ENCODE data around the gene CNST.

Gene CNST

DNA sequence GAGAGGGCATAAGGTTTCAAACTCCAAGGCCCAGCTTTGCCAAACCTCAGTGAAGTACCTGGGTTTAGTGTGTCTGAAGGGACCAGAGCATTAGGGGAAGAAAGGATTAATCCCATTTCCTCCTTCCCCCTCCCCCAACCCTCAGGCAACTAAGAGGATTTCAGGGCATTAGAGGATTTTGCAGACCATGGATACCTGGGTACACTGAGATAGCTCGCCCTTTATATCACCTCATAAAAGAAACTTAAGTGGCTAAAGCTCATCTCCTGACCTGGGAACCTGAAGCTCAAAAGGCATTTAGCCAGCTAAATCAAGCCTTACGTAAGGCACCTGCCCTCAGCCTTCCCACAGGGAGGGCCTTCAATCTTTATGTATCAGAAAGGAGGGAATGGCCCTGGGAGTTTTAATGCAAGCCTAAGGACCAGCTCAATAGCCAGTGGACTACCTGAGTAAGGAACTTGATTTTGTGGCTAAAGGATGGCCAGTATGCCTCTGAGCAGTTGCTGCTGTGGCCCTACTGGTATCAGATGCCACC is 32.8 kb upstream of the CNST start:
- no peak overlapping the region for H3K4ac ChIP-seq (ENCODE audit: low read depth, low read length)
- H3K36me3 ChIP-seq (ENCODE audit: control insufficient read depth, insufficient read depth, low read length), result no peaks in the 10 kb centered on the region
- H3K9ac ChIP-seq (ENCODE audit: low read length), result no peak overlapping the region
- WGBS (ENCODE audit: extremely low coverage, insufficient coverage, low lambda C conversion rate), result no CpG with 5 or more reads among the region's 2 CpGs
- H4K5ac ChIP-seq (ENCODE audit: low read length), result no peak overlapping the region
- H3K4me2 ChIP-seq (ENCODE audit: low read length), result no peak overlapping the region
- no peak overlapping the region for H3K27ac ChIP-seq (ENCODE audit: low read depth, low read length)
- H4K8ac ChIP-seq (ENCODE audit: low read depth, low read length), result no peak overlapping the region
- no peak overlapping the region for H2BK120ac ChIP-seq (ENCODE audit: low read depth, low read length)
- no peak overlapping the region for H3K56ac ChIP-seq (ENCODE audit: low read length)
- no peaks in the 10 kb centered on the region for H3K4me1 ChIP-seq (ENCODE audit: control insufficient read depth, low read depth, low read length)
- no peaks in the 10 kb centered on the region for H3K79me2 ChIP-seq (ENCODE audit: control insufficient read depth, insufficient read depth, low read length)
- H3K23ac ChIP-seq (ENCODE audit: low read length), result no peak overlapping the region
- no peak overlapping the region for H3K4me3 ChIP-seq (ENCODE audit: low read length)
- no peak overlapping the region for H3K18ac ChIP-seq (ENCODE audit: low read length)
- H2AK5ac ChIP-seq (ENCODE audit: low read length), result no peak overlapping the region
- H3K79me1 ChIP-seq (ENCODE audit: low read length), result no peaks in the 10 kb centered on the region
- no peaks in the 10 kb centered on the region for H3K27me3 ChIP-seq (ENCODE audit: insufficient read depth, low read length, poor library complexity)
- no peak for DNase-seq
- no peak overlapping the region for H2BK15ac ChIP-seq (replicated peaks; ENCODE audit: low read depth)
- H2BK5ac ChIP-seq (ENCODE audit: low read length), result no peak overlapping the region

GRCh38 chr1:246534114-246534513 is 32.1 kb upstream of the CNST start:
- Histone ChIP-seq H3K4ac (ENCODE audit: low read depth, low read length) (no peak overlapping the region), H2BK120ac (ENCODE audit: low read depth, low read length) (no peak overlapping the region), H3K4me3 (ENCODE audit: low read length) (no peak overlapping the region), H3K79me2 (ENCODE audit: control insufficient read depth, insufficient read depth, low read length) (no peaks in the 10 kb centered on the region), H3K27me3 (ENCODE audit: insufficient read depth, low read length, poor library complexity) (no peaks in the 10 kb centered on the region), H3K27ac (ENCODE audit: low read depth, low read length) (no peak overlapping the region), H4K8ac (ENCODE audit: low read depth, low read length) (no peak overlapping the region), H3K4me1 (ENCODE audit: control insufficient read depth, low read depth, low read length) (no peaks in the 10 kb centered on the region), H3K79me1 (ENCODE audit: low read length) (no peaks in the 10 kb centered on the region), H3K9ac (ENCODE audit: low read length) (no peak overlapping the region), H3K18ac (ENCODE audit: low read length) (no peak overlapping the region), H3K36me3 (ENCODE audit: control insufficient read depth, insufficient read depth, low read length) (no peaks in the 10 kb centered on the region), H2BK5ac (ENCODE audit: low read length) (no peak overlapping the region), H3K23ac (ENCODE audit: low read length) (no peak overlapping the region), H2AK5ac (ENCODE audit: low read length) (no peak overlapping the region), H3K56ac (ENCODE audit: low read length) (no peak overlapping the region), H4K5ac (ENCODE audit: low read length) (no peak overlapping the region), H3K4me2 (ENCODE audit: low read length) (no peak overlapping the region), H2BK15ac (replicated peaks; ENCODE audit: low read depth) (no peak overlapping the region)
- no peak for DNase-seq
- no CpG with 5 or more reads among the region's 1 CpG for WGBS (ENCODE audit: extremely low coverage, insufficient coverage, low lambda C conversion rate)

GRCh38 chr1:246537441-246537840 is 28.8 kb upstream of the CNST start:
- no peak for DNase-seq
- Histone ChIP-seq H3K36me3 (ENCODE audit: control insufficient read depth, insufficient read depth, low read length) (peaks cover 2% of the 10 kb centered on the region), H3K56ac (ENCODE audit: low read length) (no peak overlapping the region), H2BK120ac (ENCODE audit: low read depth, low read length) (no peak overlapping the region), H2BK15ac (replicated peaks; ENCODE audit: low read depth) (no peak overlapping the region), H2AK5ac (ENCODE audit: low read length) (no peak overlapping the region), H3K79me2 (ENCODE audit: control insufficient read depth, insufficient read depth, low read length) (no peaks in the 10 kb centered on the region), H3K4ac (ENCODE audit: low read depth, low read length) (no peak overlapping the region), H2BK5ac (ENCODE audit: low read length) (no peak overlapping the region), H3K18ac (ENCODE audit: low read length) (no peak overlapping the region), H3K4me1 (ENCODE audit: control insufficient read depth, low read depth, low read length) (no peaks in the 10 kb centered on the region), H3K4me3 (ENCODE audit: low read length) (no peak overlapping the region), H4K8ac (ENCODE audit: low read depth, low read length) (no peak overlapping the region), H3K27me3 (ENCODE audit: insufficient read depth, low read length, poor library complexity) (no peaks in the 10 kb centered on the region), H3K23ac (ENCODE audit: low read length) (no peak overlapping the region), H3K4me2 (ENCODE audit: low read length) (no peak overlapping the region), H4K5ac (ENCODE audit: low read length) (no peak overlapping the region), H3K27ac (ENCODE audit: low read depth, low read length) (no peak overlapping the region), H3K79me1 (ENCODE audit: low read length) (no peaks in the 10 kb centered on the region), H3K9ac (ENCODE audit: low read length) (no peak overlapping the region)
- no CpG with 5 or more reads among the region's 7 CpGs for WGBS (ENCODE audit: extremely low coverage, insufficient coverage, low lambda C conversion rate)

DNA sequence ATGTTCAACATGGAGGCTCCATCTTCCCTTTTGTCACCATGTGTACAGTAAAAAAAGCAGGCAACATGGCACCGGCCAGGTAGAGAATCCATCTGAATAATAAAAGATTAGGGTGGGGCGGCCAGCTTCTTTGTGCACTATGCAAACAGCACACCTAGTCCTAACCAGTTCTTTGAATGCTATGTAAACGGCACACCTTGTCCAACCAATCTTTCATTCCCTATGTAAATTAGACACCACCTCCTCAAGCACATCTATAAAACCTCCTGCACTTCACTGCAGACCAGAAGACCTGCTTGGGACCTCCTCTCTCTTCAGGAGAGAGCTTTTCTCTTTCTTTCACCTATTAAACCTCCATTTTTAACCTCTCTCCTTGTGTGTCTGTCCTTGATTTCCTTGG is 28.4 kb upstream of the CNST start:
- no CpG with 5 or more reads among the region's 3 CpGs for WGBS (ENCODE audit: extremely low coverage, insufficient coverage, low lambda C conversion rate)
- no peak overlapping the region for H4K5ac ChIP-seq (ENCODE audit: low read length)
- no peak overlapping the region for H3K27ac ChIP-seq (ENCODE audit: low read depth, low read length)

DNA sequence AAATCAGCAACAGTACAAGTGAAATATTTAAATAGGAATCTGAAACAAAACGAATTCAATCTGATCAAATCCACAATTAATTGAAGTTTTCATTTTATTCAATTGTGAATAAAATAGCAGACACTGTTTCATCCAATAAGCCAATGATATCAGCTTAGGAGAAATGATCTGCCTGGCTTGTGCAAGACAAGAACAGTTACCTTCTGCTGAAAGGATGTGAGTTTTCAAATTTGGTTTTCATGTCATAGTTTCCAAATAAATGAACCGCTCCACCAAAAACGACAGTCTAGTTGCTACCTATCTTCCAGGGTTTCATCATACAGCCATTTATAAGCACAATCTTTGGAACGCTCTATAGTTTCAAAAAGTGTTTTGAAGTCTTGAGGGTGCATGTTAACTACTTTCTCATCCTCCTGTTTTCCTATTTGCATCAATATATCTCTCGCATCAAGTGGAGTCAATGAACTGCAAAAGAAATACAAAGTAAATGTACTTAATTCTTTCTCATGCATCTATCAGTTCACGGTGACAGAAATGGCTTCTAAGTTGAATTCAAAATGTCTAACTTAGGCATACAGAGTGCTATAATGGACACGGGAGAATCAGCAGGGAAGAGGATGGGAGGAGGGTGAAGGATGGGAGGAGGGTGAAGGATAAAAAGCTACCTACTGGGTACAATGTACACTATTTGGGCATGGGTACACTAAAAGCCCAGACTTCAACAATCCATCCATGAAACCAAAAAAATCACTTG is 25.3 kb upstream of the CNST start:
- no peak overlapping the region for H2AK5ac ChIP-seq (ENCODE audit: low read length)
- no peaks in the 10 kb centered on the region for H3K27me3 ChIP-seq (ENCODE audit: insufficient read depth, low read length, poor library complexity)
- H3K9ac ChIP-seq (ENCODE audit: low read length), result no peak overlapping the region
- no peak for DNase-seq
- no peaks in the 10 kb centered on the region for H3K4me1 ChIP-seq (ENCODE audit: control insufficient read depth, low read depth, low read length)
- no peak overlapping the region for H3K23ac ChIP-seq (ENCODE audit: low read length)
- no peak overlapping the region for H2BK120ac ChIP-seq (ENCODE audit: low read depth, low read length)
- no peak overlapping the region for H2BK5ac ChIP-seq (ENCODE audit: low read length)
- no peaks in the 10 kb centered on the region for H3K79me2 ChIP-seq (ENCODE audit: control insufficient read depth, insufficient read depth, low read length)
- H3K27ac ChIP-seq (ENCODE audit: low read depth, low read length), result no peak overlapping the region
- no peak overlapping the region for H3K4me3 ChIP-seq (ENCODE audit: low read length)
- no peak overlapping the region for H3K18ac ChIP-seq (ENCODE audit: low read length)
- no peak overlapping the region for H3K4me2 ChIP-seq (ENCODE audit: low read length)
- no peak overlapping the region for H4K5ac ChIP-seq (ENCODE audit: low read length)
- H2BK15ac ChIP-seq (replicated peaks; ENCODE audit: low read depth), result no peak overlapping the region
- no peak overlapping the region for H4K8ac ChIP-seq (ENCODE audit: low read depth, low read length)
- WGBS (ENCODE audit: extremely low coverage, insufficient coverage, low lambda C conversion rate), result no CpG with 5 or more reads among the region's 7 CpGs
- peaks cover 6% of the 10 kb centered on the region for H3K36me3 ChIP-seq (ENCODE audit: control insufficient read depth, insufficient read depth, low read length)
- H3K56ac ChIP-seq (ENCODE audit: low read length), result no peak overlapping the region
- no peak overlapping the region for H3K4ac ChIP-seq (ENCODE audit: low read depth, low read length)
- H3K79me1 ChIP-seq (ENCODE audit: low read length), result no peaks in the 10 kb centered on the region

More for the DNA sequence above, 28.4 kb upstream of the CNST start:
- Histone ChIP-seq H2BK120ac (ENCODE audit: low read depth, low read length) (no peak overlapping the region), H3K79me2 (ENCODE audit: control insufficient read depth, insufficient read depth, low read length) (no peaks in the 10 kb centered on the region), H3K79me1 (ENCODE audit: low read length) (no peaks in the 10 kb centered on the region), H3K27me3 (ENCODE audit: insufficient read depth, low read length, poor library complexity) (no peaks in the 10 kb centered on the region), H2AK5ac (ENCODE audit: low read length) (no peak overlapping the region), H3K4me1 (ENCODE audit: control insufficient read depth, low read depth, low read length) (no peaks in the 10 kb centered on the region), H3K18ac (ENCODE audit: low read length) (no peak overlapping the region), H3K23ac (ENCODE audit: low read length) (no peak overlapping the region), H3K4ac (ENCODE audit: low read depth, low read length) (no peak overlapping the region), H3K4me3 (ENCODE audit: low read length) (no peak overlapping the region), H2BK5ac (ENCODE audit: low read length) (no peak overlapping the region), H4K8ac (ENCODE audit: low read depth, low read length) (no peak overlapping the region), H3K9ac (ENCODE audit: low read length) (no peak overlapping the region), H3K4me2 (ENCODE audit: low read length) (no peak overlapping the region), H2BK15ac (replicated peaks; ENCODE audit: low read depth) (no peak overlapping the region), H3K56ac (ENCODE audit: low read length) (no peak overlapping the region), H3K36me3 (ENCODE audit: control insufficient read depth, insufficient read depth, low read length) (peaks cover 2% of the 10 kb centered on the region)
- DNase-seq, result no peak

GRCh38 chr1:246544001-246544400 is 22.3 kb upstream of the CNST start:
- no peak overlapping the region for H2AK5ac ChIP-seq (ENCODE audit: low read length)
- no peak overlapping the region for H4K8ac ChIP-seq (ENCODE audit: low read depth, low read length)
- H3K79me2 ChIP-seq (ENCODE audit: control insufficient read depth, insufficient read depth, low read length), result no peaks in the 10 kb centered on the region
- H3K23ac ChIP-seq (ENCODE audit: low read length), result no peak overlapping the region
- no CpG with 5 or more reads among the region's 1 CpG for WGBS (ENCODE audit: extremely low coverage, insufficient coverage, low lambda C conversion rate)
- no peak for DNase-seq
- H3K18ac ChIP-seq (ENCODE audit: low read length), result no peak overlapping the region
- H3K4me3 ChIP-seq (ENCODE audit: low read length), result no peak overlapping the region
- H3K56ac ChIP-seq (ENCODE audit: low read length), result no peak overlapping the region
- H3K27ac ChIP-seq (ENCODE audit: low read depth, low read length), result no peak overlapping the region
- no peak overlapping the region for H3K9ac ChIP-seq (ENCODE audit: low read length)
- H3K27me3 ChIP-seq (ENCODE audit: insufficient read depth, low read length, poor library complexity), result no peaks in the 10 kb centered on the region
- no peaks in the 10 kb centered on the region for H3K4me1 ChIP-seq (ENCODE audit: control insufficient read depth, low read depth, low read length)
- no peak overlapping the region for H2BK5ac ChIP-seq (ENCODE audit: low read length)
- no peak overlapping the region for H2BK15ac ChIP-seq (replicated peaks; ENCODE audit: low read depth)
- no peak overlapping the region for H3K4ac ChIP-seq (ENCODE audit: low read depth, low read length)
- H3K79me1 ChIP-seq (ENCODE audit: low read length), result no peaks in the 10 kb centered on the region
- H3K36me3 ChIP-seq (ENCODE audit: control insufficient read depth, insufficient read depth, low read length), result peaks cover 6% of the 10 kb centered on the region
- no peak overlapping the region for H4K5ac ChIP-seq (ENCODE audit: low read length)
- no peak overlapping the region for H3K4me2 ChIP-seq (ENCODE audit: low read length)
- no peak overlapping the region for H2BK120ac ChIP-seq (ENCODE audit: low read depth, low read length)

All from mesendoderm (in vitro differentiated cells).